22Rv1 (cell line): ENCODE results near the gene KIF3B.
A peak's percentile ranks its signal among the peaks of the same experiment; 100 is the strongest.

Source experiments
- H3K27ac ChIP-seq: fragments of 450-650 bp; 2 replicates; pipeline ENCODE4 v1.5.1; 2017
- ZFX ChIP-seq: fragments of 450-650 bp; IDR thresholded peaks from 2 replicates; pipeline ENCODE4 v1.6.1; 2017; ENCODE audit warnings: antibody characterized with exemption, borderline replicate concordance
- TF ChIP-seq, protein P1 (sequence below): fragments of 450-650 bp; IDR thresholded peaks from 2 replicates; pipeline ENCODE4 v1.5.1; 2017; ENCODE audit warnings: mild to moderate bottlenecking

The KIF3B gene

DNA sequence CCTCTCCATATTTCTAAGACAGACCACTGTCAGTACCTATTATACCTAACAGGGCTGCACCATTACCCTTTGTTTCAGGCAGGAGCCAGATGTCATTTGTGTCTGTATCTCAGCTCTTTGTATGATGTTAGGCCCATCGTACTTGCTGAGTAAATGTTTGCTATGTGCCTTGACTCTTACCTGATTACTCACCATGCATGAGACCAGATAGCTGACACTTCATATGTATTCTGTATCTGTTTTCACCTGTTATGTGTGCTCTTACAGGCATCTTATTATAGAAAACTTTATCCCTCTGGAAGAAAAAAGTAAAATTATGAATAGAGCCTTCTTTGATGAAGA lies 49.0 kb downstream of the KIF3B start:
- peak overlapping the region; percentile 94 for H3K27ac ChIP-seq
- TF ChIP-seq, protein P1, sequence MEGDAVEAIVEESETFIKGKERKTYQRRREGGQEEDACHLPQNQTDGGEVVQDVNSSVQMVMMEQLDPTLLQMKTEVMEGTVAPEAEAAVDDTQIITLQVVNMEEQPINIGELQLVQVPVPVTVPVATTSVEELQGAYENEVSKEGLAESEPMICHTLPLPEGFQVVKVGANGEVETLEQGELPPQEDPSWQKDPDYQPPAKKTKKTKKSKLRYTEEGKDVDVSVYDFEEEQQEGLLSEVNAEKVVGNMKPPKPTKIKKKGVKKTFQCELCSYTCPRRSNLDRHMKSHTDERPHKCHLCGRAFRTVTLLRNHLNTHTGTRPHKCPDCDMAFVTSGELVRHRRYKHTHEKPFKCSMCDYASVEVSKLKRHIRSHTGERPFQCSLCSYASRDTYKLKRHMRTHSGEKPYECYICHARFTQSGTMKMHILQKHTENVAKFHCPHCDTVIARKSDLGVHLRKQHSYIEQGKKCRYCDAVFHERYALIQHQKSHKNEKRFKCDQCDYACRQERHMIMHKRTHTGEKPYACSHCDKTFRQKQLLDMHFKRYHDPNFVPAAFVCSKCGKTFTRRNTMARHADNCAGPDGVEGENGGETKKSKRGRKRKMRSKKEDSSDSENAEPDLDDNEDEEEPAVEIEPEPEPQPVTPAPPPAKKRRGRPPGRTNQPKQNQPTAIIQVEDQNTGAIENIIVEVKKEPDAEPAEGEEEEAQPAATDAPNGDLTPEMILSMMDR, result no peak
- no peak for TF ChIP-seq ZFX

DNA sequence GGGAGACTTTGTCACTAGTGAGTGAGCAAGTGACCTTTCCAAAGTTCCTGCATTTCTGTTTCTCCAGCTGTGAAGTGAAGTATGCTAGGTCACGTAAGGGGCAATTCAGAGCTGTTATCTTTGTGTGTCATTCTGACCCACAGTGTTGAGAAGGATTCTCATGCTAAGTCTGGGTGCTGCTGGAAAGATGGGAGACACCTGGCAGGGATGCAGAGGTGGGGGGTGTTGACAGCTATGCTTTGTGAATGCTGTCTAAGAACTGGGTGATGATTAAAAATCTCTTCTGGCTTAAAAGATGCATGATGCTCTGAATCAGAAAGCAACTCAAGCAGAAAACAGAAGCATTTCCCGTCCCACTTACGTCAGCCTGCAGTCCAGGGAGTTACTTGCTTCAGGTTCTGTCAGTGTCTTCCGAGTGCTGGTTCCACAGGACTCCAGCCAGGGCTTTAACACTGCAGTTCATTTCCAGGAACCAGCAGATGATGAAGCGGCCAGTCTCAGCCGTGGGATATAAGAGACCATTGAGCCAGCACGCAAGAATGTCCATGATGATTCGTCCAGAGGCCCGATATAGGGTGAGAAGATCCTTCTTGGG lies 49.7 kb downstream of the KIF3B start:
- H3K27ac ChIP-seq, result peak overlapping the region; percentile 94
- no peak for TF ChIP-seq ZFX
- TF ChIP-seq, protein P1, result no peak

DNA sequence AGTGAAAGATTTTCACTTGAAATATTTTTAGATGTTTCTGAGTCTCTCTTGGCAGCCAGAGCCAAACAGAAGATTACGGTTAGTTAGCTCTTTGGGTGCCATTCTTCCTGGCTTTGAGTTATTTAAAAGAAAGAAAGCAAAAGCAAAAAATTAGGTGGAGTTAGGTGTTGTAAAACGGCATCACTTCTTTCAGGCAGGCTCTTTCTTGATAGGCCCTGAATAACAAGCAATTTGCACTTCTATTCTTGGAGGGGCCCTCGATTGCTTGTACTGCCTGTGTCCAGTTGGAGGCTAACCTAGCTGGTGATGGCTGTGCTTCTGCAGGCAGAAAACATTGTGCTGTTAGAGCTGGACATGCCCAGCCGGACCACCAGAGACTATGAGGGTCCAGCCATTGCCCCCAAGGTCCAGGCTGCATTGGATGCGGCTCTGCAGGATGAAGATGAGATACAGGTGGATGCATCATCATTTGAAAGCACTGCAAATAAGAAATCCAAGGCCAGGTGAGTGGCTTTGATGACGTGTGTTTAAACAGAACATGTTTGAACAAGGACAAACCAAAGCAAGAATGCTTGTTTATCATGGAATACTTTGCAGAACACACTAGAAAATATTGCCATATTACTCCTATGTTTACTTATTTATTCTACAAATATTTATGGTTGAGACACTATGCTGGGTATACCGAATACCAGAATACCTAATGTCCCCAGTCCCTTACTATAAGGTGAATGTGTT lies 52.5 kb downstream of the KIF3B start:
- TF ChIP-seq ZFX, result no peak
- TF ChIP-seq, protein P1, result no peak
- H3K27ac ChIP-seq, result peak overlapping the region; percentile 94

DNA sequence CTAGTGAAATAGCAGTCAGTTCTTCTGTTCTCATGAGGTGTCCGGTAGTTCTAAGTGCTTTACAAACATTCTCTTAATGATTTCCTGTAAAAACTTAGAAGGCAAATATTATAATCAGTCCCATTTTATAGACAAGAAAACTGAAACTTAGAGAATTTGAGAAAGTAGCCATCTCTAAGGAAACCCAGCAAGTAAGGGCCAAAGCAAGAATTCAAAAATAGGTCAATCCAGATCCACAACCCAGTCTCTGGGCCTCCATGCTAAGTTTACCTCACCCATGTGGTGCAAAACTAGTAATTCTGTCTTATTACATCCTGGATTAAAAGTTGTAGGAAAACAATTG lies 53.1 kb downstream of the KIF3B start:
- TF ChIP-seq, protein P1, result no peak
- no peak for TF ChIP-seq ZFX
- peak overlapping the region; percentile 94 for H3K27ac ChIP-seq

DNA sequence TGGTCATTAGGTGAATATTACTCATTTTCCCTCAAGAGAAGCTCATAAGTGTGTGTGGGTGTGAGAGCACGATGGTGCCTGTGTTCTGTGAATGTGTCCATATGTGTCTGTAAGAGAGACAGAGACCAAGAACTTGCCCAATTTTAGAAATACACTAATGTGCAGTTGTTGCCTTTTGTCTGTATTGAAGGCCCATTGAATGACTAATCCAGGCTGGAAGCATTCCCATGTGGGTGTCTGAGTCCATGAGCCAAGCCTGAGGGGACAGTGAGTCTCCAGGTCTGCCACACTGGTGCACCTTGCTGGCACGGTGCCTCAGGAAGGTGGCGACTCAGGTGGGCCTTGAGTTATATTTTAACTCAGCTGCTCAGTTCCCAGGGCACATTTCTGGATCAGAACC lies 55.2 kb downstream of the KIF3B start:
- TF ChIP-seq, protein P1, result no peak
- TF ChIP-seq ZFX, result no peak
- peak overlapping the region; percentile 16; the same call in 1 of the 2 replicates for H3K27ac ChIP-seq

DNA sequence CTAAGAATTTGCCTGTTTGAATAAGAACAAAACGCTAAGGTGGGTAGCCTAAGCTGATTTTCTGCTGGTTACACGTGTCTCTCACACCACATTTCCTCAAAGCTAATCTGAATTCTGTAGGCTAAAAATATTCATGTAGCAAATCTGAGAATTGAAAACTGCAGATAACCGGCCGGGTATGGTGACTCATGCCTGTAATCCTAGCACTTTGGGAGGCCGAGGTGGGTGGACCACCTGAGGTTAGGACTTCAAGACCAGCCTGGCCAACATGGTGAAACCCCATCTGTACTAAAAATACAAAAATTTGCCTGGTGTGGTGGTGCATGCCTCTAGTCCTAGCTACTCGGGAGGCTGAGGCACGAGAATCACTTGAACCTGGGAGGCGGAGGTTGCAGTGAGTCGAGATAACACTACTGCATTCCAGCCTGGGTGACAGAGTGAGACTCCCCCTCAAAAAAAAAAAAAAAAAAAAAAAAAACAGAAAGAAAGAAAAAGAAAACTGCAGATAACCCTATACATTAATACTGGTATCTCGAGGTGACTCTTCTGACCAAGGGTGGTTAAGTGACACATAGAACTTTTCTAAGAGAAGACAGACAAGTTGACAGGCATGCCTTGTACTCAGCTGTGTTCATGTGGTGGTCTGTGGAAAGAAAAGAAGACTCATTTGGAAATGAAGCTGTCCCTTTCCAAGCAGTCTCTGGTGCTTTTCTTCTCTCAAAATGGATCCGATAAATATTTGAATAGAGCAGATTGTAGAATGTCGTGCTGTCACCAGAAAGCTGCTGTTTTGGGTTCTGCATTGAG lies 55.9 kb downstream of the KIF3B start:
- no peak overlapping the region; the same call in 1 of the 2 replicates for H3K27ac ChIP-seq
- no peak for TF ChIP-seq ZFX
- TF ChIP-seq, protein P1, result no peak
